ENCODE data around the gene EFTUD2. TPM values are rescaled to one million over a fixed set of nuclear protein-coding genes. Genes with fewer than 3 reads are reported as not detected.

The EFTUD2 gene
- total RNA-seq, 6 experiments from 2014 or later = 29.9 to 42.4 (median 35.1) TPM

DNA sequence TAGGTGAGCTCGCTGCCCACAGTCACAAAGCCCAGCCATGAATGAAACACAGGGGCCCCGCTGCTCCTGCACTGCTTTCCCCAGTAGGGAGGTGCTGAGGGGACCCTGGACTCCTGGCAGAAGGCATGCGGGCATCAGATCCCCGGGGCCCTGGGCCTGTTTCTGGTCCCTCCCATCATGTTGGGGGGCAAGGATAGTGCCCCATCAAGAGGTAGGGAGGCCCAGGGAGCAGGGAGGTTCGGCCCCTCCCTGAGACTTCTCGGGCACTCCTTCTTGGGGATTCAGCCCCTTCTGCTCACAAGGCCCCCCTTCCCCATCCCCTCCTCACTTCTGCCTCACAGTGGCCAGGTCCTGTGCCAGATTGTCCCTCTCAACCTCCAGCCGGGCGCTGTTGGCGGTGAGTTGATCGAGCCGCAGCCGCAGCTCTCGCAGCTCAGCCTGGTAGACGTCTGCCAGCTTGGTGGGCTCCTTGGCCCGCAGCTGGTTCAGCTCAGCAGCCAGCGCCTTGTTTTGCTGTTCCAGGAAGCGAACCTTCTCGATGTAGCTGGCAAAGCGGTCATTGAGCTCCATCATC, 15.5 kb upstream of the EFTUD2 start:
- no peak overlapping the region for H3K27ac ChIP-seq
- intact Hi-C loops (cut with DNase I) = loop anchor here in 1 of 2 donors (10.0 kb wide), 1 partner anchor 210 kb away; no protein-coding TSS in a partner anchor
- no peak overlapping the region for H3K4me3 ChIP-seq
- no peaks in the 10 kb centered on the region for H3K36me3 ChIP-seq
- peaks cover 0 to 10% (median 4%) of the 10 kb centered on the region in 4 donors for H3K4me1 ChIP-seq
- DNase-seq = peak in 1 of 3 donors; percentile 44
- no peak for ATAC-seq
- no peak for TF ChIP-seq POLR2A (IDR thresholded peaks at IDR 0.05)
- TF ChIP-seq, protein P1, sequence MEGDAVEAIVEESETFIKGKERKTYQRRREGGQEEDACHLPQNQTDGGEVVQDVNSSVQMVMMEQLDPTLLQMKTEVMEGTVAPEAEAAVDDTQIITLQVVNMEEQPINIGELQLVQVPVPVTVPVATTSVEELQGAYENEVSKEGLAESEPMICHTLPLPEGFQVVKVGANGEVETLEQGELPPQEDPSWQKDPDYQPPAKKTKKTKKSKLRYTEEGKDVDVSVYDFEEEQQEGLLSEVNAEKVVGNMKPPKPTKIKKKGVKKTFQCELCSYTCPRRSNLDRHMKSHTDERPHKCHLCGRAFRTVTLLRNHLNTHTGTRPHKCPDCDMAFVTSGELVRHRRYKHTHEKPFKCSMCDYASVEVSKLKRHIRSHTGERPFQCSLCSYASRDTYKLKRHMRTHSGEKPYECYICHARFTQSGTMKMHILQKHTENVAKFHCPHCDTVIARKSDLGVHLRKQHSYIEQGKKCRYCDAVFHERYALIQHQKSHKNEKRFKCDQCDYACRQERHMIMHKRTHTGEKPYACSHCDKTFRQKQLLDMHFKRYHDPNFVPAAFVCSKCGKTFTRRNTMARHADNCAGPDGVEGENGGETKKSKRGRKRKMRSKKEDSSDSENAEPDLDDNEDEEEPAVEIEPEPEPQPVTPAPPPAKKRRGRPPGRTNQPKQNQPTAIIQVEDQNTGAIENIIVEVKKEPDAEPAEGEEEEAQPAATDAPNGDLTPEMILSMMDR (IDR thresholded peaks at IDR 0.05) = no peak
- no peaks in the 10 kb centered on the region for H3K9me3 ChIP-seq
- H3K27me3 ChIP-seq = no peaks in the 10 kb centered on the region
- 68% methylated on average over 4 of the region's 19 CpGs for WGBS (ENCODE audit: insufficient coverage, low coverage, low lambda C conversion rate, missing lambda C conversion rate)

- no peak overlapping the region for H3K4me3 ChIP-seq
- ATAC-seq (no peak), DNase-seq (no peak)
- TF ChIP-seq, protein P1 (IDR thresholded peaks at IDR 0.05) = no peak
- no peak for TF ChIP-seq POLR2A (IDR thresholded peaks at IDR 0.05)
- H3K9me3 ChIP-seq = no peaks in the 10 kb centered on the region
- WGBS (ENCODE audit: insufficient coverage, low coverage, low lambda C conversion rate, missing lambda C conversion rate) = 67% methylated on average over 2 of the region's 4 CpGs
- intact Hi-C loops (cut with DNase I) = loop anchor here in 1 of 2 donors (10.0 kb wide), 1 partner anchor 211 kb away; no protein-coding TSS in a partner anchor
- H3K36me3 ChIP-seq = no peaks in the 10 kb centered on the region
- H3K4me1 ChIP-seq = peaks cover 0 to 10% (median 4%) of the 10 kb centered on the region in 4 donors
- H3K27ac ChIP-seq = no peak overlapping the region
- H3K27me3 ChIP-seq = no peaks in the 10 kb centered on the region
Measured at GRCh38 chr17:44914148-44914547, 14.9 kb upstream of the EFTUD2 start.

DNA sequence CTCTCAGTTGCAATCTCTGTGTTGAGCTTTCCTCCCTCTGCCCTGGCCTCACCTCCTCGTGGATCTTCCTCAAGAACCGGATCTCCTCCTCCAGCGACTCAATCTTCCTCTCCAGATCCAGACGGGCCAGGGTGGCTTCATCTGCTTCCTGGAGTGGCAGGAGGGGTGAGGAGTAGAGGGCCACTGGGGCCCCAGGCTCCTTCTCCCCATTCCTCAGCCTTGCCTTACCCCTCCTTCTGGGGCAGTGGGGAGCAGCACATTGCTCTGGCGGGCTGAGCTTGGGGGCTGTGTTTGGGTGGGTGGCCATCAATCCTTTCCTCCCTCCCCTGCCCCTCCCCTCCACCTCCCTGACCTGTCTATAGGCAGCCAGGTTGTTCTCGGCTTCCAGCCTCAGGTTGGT, 14.4 kb upstream of the EFTUD2 start:
- Histone ChIP-seq H3K27ac (no peak overlapping the region), H3K27me3 (no peaks in the 10 kb centered on the region), H3K9me3 (no peaks in the 10 kb centered on the region), H3K4me1 (peaks cover 0 to 10% (median 4%) of the 10 kb centered on the region in 4 donors), H3K36me3 (no peaks in the 10 kb centered on the region), H3K4me3 (no peak overlapping the region)
- ATAC-seq (no peak), DNase-seq (no peak)
- 51% methylated on average over 5 of the region's 6 CpGs for WGBS (ENCODE audit: insufficient coverage, low coverage, low lambda C conversion rate, missing lambda C conversion rate)
- intact Hi-C loops (cut with DNase I) = loop anchor here in 1 of 2 donors (10.0 kb wide), 1 partner anchor 211 kb away; no protein-coding TSS in a partner anchor
- no peak for TF ChIP-seq POLR2A (IDR thresholded peaks at IDR 0.05)
- TF ChIP-seq, protein P1 (IDR thresholded peaks at IDR 0.05) = no peak

- no peak for TF ChIP-seq POLR2A (IDR thresholded peaks at IDR 0.05)
Measured at GRCh38 chr17:44912763-44913544, 13.7 kb upstream of the EFTUD2 start.

More at GRCh38 chr17:44912763-44913544, 13.7 kb upstream of the EFTUD2 start:
- Histone ChIP-seq H3K36me3 (no peaks in the 10 kb centered on the region), H3K4me3 (no peak overlapping the region), H3K9me3 (no peaks in the 10 kb centered on the region), H3K4me1 (peaks cover 0 to 10% (median 4%) of the 10 kb centered on the region in 4 donors), H3K27ac (no peak overlapping the region), H3K27me3 (no peaks in the 10 kb centered on the region)
- ATAC-seq (no peak), DNase-seq (no peak)
- intact Hi-C loops (cut with DNase I) = loop anchor here in 1 of 2 donors (10.0 kb wide), 1 partner anchor 212 kb away; no protein-coding TSS in a partner anchor
- 68% methylated on average over 2 of the region's 14 CpGs for whole genome bisulfite sequencing (ENCODE audit: insufficient coverage, low coverage, low lambda C conversion rate, missing lambda C conversion rate)
